ENCODE data around the gene ZBTB16. TPM values are rescaled to one million over a fixed set of nuclear protein-coding genes. Genes with fewer than 3 reads are reported as not detected.
A peak's percentile ranks its signal among the peaks of the same experiment; 100 is the strongest.

Gene ZBTB16
- polyA plus RNA-seq, 1 experiment = not detected

DNA sequence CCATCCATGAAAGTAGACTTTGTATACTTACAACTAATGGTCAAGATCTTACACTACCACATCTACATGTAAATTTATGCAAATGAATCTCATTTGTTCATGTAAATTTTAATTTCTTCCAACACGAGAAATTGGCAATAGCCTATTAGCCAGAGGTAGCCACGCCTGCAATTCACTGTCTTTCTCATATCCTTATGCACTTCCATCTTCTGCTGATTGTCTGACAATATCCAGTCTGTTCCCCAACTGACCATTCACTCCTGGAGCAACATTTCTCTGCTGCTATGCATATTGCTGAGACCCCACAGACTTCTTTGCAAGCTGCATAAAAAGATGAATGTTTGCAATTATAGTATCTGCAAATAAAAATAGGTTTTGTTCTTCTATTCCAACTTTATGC lies 239.2 kb downstream of the ZBTB16 start:
- Histone ChIP-seq H3K9me3 (ENCODE audit: control insufficient read depth, insufficient read depth, low read length) (no peaks in the 10 kb centered on the region), H3K4me3 (ENCODE audit: low read depth, low read length) (peak overlapping the region; percentile 67), H3K27ac (ENCODE audit: low read depth, low read length) (no peak overlapping the region), H3K27me3 (ENCODE audit: control insufficient read depth, insufficient read depth, low read length) (no peaks in the 10 kb centered on the region)
- CTCF ChIA-PET = no interaction called here
- POLR2A ChIA-PET = no interaction called here
- DNase-seq (ENCODE audit: low read depth, low spot score) = no peak
- TF ChIP-seq, protein P1, sequence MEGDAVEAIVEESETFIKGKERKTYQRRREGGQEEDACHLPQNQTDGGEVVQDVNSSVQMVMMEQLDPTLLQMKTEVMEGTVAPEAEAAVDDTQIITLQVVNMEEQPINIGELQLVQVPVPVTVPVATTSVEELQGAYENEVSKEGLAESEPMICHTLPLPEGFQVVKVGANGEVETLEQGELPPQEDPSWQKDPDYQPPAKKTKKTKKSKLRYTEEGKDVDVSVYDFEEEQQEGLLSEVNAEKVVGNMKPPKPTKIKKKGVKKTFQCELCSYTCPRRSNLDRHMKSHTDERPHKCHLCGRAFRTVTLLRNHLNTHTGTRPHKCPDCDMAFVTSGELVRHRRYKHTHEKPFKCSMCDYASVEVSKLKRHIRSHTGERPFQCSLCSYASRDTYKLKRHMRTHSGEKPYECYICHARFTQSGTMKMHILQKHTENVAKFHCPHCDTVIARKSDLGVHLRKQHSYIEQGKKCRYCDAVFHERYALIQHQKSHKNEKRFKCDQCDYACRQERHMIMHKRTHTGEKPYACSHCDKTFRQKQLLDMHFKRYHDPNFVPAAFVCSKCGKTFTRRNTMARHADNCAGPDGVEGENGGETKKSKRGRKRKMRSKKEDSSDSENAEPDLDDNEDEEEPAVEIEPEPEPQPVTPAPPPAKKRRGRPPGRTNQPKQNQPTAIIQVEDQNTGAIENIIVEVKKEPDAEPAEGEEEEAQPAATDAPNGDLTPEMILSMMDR (IDR thresholded peaks at IDR 0.05; ENCODE audit: low read depth, low read length) = no peak

Other genes with a start within 250 kb of the ZBTB16 start
- gene USP28, start 184.1 kb upstream of the ZBTB16 start, polyA plus RNA-seq (2011; rRNA removed) = 35.6 and 38.7 TPM in 2 replicates
- gene HTR3B, start 154.9 kb upstream of the ZBTB16 start, polyA plus RNA-seq (2011; rRNA removed) = not detected in 2 replicates
- gene HTR3A, start 84.6 kb upstream of the ZBTB16 start, polyA plus RNA-seq (2011; rRNA removed) = not detected in 2 replicates
- gene NNMT, start 236.7 kb downstream of the ZBTB16 start, polyA plus RNA-seq (2011; rRNA removed) = 188 and 217 TPM in 2 replicates